ENCODE measurements around the gene RFX7.
A peak's percentile ranks its signal among the peaks of the same experiment; 100 is the strongest.
"Not testable (repeated sequence)": the region's sequence is repeated elsewhere in the genome, so short reads cannot be mapped to it uniquely, and the experiment has no call there.

RFX7 gene

DNA sequence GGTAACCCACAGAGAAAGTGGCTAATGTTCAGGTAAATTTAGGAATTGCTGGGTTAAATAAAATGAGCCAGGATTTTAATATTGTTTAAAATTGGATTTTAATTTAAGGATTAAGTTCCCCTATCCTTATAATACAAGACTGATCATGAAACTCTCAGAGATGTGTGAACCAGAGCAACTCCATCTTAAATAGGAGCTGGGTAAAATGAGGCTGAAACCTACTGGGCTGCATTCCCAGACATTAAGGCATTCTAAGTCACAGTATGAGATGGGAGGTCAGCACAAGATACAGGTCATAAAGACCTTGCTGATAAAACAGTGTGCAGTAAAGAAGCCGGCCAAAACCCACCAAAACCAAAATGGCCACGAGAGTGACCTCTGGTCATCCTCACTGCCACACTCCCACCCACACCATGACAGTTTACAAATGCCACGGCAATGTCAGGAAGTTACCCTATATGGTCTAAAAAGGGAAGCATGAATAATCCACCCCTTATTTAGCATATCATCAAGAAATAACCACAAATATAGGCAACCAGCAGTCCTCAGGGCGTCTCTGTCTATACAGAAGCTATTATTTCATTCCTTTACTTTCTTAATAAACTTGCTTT is 40.3 kb downstream of the RFX7 start:
- not testable (repeated sequence) for DNase-seq

DNA sequence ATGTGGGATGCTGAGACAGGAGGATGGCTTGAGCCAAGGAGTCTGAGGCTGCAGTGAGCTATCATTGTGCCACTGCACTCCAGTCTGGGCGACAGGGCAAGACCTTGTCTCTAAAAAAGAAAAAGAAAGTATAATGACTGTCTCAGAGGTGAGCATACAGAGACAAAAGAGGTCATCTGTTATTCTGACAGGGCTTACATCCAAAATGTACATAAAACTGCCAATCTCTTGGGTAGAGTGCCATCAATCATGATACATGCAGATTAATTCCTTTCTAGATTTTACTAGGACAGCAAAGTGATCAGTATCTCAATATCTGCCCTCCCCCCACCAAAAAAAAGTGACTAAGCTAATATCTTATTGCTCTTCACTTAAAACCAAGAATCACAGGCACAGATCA is 41.0 kb downstream of the RFX7 start:
- DNase-seq: no peak

DNA sequence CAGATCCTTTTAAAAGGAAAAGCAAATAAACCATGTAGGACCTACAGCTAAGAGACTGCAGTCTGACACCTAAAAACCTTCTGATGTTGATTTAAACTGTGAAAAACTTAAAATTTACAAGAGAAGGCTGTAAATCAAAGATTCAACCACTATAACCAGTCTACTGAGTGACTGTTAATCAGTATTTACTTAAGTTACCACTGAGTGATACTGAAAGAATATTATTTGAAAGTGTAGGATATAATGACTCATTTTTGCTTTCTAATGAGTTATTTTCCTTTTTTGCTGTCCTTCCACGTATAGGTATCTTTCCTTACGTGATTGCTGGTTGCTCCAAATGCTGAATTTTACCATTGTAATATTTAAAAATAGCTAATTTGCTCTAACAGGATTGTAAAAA is 44.6 kb downstream of the RFX7 start:
- no peak for DNase-seq

DNA sequence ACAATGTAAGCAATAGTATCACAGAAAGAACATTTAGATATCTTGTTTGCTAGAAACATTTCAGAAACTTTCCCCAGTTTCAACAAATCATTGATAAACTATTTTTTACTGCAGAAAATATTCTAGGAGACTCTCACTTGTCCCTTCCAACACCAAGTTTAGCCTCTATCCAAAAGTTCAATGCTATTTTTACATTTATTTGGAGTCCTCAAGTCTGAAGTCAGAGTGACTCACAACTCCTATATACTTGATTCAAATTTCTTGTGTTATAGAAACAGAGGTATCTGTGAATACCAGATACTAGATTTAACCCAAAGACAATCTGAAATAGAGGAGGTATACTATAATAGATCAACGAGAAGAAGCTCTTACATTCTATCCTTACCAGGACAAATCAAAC is 49.6 kb downstream of the RFX7 start:
- no peak for DNase-seq

DNA sequence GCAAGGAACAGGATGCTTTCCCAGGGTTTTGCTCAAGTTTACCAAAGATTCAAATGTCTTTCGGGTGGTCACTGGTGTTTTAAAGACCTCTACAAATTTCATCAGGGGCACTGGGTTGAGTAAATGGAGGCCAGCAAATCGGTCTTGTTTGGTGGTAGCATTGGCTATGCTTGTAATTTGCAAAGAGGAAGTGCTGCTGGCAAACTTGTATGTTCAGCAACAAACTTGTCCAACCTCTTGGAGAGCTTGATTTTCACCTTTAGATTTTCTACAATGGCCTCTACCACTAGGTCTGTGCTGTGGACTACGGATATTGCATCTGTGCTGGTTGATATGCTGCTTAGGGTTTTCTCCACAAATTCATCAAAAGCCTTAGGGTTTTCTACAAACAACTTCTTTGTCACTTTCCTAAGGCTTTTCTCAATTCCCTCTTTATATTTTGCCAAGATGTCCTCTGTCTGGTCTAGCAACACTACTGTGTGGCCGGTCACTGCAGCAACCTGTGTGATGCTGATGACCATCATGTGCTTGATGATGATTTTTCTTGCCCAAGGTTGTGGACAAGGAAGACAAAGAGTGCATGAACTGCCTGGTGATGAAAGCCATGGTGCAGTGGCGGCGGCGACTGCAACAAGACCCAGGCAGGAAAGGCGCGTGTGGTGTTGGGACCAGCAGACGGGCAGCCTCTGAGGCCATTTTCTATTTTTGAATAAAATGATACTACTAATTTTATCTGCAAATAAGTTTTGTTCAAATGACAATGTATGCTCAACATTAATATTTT is 50.8 kb downstream of the RFX7 start:
- peak in 1 of 2 experiments; percentile 12 for DNase-seq

DNA sequence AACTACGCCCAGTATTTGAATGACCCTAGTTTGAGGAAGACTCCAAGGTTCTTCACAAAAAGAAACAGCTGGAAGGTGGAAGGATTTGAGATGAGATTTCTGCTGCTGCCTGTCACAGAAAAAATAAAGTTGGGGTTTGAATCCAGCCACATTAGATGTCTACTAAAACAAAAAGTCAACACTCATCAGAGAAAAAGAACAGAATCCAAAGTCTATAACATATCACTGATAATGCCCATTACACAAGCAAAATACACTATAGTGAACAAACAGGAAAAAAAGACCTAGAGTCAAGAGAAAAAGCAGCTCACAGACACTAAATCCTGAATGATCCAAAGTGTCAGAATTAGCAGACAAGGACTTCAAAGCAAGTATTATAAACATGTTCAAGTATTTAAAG is 56.0 kb downstream of the RFX7 start:
- DNase-seq: no peak

DNA sequence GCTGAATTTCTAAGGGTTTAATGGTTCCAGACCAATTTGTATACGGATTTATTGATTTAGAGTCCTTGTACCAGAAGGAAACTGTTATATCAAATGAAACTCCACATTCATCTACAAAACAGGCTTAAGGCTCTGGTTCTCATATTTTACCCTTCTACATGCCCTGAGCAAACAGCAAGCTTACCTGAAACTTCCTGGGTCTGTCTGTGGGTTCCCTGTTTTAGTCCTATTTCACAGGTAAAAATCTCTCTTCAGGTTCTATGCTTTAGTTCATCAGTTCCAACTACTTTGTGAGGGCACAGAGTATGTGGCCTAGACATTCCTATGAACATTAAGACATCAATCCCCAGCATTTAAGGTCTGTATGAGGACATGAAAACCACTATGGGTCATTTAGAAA is 57.7 kb downstream of the RFX7 start:
- no peak for DNase-seq

DNA sequence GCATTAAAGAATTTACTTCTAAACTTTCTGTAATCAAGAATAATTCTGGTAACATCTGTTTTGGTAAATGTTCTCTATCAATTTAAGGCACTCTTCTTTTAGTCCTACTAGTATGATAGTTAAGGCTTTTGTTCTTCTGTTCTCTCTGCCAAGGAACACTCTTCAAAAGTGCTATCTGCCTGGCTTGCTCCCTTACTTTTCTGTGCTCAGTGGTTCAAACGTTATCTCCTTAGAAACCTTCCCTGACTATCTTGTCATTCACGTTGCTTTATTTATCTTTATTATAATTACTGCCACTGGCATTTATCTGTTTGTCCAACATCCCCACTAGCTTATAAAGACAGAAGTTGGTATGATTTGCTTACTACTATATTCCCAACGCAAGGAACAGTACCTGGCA is 59.2 kb downstream of the RFX7 start:
- DNase-seq: no peak

DNA sequence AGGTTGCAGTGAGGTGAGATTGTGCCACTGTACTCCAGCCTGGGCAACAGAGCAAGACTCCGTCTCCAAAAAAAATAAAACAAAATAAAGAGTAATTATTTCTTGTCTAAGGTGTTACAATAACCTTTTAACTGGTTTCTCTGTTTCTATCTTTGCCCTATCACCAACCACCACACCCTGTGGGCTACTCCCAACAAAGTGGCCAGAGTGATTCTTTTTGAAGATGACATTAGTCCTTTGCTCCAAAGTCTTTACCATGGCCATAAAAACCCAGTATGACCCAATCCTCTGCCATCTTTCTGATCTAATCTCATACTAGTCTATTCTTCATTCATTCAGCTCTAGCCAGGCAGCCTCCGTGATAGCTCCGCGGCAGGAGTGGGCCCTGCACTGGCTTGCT is 62.8 kb downstream of the RFX7 start:
- no peak for DNase-seq

DNA sequence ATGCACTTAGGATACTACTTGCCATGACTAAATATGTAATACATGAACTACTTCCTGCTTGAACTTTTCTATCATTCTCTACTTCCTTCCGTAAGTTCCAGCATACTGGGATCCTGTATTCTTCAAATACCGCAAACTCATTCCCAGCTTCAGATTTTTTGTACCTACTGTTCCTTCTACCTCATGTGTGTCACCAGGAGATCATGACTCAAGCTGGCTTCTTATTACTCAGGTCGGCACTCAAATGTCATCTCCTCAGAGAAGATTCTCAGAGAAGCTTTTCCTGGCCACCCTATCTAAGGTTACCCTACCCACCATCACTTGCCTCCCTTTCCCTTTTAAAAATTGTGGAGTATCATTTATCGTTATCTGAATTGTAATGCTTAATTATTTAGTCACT is 66.7 kb downstream of the RFX7 start:
- no peak for DNase-seq

DNA sequence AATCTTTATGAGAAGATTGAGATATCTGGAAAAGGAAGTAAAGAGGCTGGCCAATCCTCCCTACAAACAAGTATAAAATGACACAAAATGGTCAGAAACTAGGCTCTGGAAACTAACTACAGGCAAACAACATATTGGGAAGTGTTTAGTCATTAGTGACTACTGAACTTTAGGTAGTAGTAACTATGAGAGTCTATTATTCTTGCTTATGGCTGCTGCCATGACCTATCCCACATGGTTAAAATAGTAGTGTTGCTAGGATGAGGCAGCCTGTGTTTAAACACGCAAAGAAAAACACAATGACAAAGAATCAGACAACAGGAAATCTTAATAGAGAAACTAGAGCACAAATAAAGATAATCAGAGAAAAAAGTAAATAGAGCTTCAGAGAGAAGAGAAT is 67.9 kb downstream of the RFX7 start:
- no peak for DNase-seq

DNA sequence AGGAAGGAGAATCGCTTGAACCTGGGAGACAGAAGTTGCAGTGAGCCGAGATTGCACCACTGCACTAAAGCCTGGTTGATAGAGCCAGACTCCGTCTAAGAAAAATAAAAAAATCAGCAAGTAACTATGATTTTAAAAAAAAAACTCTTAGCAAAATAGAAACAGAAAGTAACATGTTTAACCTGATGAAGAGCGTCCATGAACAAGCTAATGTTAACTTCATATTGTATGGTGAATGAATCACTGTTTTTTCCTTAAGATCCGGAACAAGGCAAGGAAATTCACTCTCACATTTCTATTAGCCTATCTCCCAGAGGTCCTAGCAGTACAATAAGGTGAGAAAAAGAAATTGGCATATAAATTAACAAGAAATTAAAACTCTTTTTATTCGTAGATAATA is 69.0 kb downstream of the RFX7 start:
- DNase-seq: no peak

DNA sequence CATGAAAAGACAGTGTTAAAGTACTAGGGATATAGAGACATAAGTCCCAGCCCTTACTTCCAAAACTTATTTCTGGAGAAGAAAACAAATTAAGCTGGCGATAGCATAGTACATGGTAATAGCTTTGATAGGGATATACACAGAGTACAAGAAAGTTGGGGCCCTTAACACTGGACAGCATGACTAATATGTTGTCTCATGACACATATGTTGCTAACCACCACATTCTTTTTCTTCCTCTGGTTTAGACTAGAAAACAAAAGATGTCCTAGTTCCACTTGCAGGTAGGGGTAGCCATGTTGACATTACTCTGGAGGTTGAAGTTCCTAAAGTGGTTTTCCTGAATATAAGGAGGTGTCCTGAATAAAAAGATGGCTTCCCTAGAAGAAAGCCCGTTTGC is 75.3 kb downstream of the RFX7 start:
- DNase-seq: peak in 1 of 2 experiments; percentile 6

DNA sequence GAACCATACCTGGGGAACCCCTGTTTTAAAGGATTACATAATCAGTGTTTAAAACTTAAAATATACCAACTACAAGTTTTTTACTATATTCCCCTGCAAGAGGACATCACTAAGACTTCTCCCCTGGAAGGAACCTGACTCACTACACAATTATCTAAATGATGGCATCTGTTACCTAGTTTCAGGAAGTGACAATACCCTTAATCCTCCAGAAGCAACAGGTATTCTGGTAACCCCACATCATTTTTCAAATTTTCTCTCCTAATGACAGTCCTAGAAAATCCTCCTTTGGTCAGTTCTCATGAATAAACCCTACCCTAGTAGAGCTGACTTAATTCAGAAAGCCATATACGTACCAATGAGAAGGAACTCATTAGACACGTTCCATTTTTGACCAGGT is 78.4 kb downstream of the RFX7 start:
- no peak for DNase-seq

DNA sequence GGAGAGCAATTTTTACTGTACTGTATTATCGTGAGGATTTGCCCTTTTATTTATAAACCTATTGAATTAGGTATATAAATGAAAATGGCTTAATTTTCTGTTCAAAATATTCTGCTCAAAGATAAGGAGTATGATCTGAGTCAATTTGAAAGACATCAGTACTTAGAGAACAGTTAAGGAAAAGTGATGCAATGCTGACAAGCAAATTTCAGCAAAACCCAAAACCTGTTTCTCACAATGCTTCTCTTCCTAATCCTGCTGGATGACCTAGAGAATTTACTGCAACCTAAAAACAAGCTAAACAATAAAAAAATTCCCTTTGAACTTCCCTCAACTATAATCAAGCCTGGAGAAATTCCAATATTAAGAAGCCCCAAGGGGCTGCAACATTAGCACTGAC is 82.7 kb downstream of the RFX7 start:
- no peak for DNase-seq

DNA sequence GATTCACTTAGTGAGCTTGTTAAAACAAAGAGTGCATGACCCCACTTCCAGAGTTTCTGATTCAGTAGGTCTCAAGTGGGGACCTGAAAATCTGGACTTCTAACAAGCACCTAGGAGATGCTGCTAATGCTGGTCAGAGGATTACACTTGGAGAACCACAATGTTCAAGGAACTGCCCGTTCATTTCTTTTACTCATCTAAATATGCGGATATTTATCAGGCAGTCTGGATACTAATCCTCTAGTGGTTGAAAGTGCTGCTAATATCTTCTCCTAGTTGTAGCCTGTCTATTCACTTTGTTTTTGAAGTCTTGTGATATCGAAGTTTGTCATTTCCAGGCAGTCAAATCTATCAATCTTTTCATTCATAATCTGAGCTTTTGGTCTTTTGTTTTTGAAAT is 86.8 kb downstream of the RFX7 start:
- DNase-seq: no peak

DNA sequence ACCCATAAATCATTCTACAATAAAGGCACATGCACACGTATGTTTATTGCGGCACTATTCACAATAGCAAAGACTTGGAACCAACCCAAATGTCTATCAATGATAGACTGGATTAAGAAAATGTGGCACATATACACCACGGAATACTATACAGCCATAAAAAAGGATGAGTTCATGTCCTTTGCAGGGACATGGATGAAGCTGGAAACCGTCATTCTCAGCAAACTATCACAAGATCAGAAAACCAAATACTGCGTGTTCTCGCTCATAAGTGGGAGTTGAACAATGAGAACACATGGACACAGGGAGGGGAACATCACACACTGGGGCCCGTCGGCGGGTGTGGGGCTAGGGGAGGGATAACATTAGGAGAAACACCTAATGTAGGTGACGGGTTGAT is 88.4 kb downstream of the RFX7 start:
- not testable (repeated sequence) for DNase-seq

DNA sequence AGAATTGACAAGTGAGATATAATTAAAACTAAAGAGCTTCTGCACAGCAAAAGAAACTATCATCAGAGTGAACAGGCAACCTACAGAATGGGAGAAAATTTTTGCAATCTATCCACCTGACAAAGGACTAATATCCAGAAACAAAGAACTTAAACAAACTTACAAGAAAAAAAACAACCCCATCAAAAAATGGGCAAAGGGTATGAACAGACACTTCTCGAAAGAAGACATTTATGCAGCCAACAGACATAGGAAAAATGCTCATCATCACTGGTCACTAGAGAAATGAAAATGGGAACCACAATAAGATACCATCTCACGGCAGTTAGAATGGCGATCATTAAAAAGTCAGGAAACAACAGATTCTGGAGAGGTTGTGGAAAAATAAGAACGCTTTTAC is 88.9 kb downstream of the RFX7 start:
- not testable (repeated sequence) for DNase-seq

DNA sequence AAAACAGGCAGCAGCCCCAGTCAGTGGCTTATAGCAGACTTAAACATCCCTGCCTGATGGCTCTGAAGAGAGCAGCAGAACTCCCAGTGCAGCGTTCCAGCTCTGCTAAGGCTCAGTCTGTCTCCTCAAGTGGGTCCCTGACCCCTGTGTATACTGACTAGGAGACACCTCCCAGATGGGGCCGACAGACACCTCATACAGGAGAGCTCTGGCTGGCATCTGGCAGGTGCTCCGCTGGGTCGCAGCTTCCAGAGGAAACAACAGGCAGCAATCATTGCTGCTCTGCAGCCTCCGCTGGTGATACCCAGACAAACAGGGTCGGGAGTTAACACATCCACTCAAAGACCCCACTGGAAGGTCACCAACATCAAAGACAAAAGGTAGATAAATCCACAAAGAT is 93.5 kb downstream of the RFX7 start:
- no peak for DNase-seq

DNA sequence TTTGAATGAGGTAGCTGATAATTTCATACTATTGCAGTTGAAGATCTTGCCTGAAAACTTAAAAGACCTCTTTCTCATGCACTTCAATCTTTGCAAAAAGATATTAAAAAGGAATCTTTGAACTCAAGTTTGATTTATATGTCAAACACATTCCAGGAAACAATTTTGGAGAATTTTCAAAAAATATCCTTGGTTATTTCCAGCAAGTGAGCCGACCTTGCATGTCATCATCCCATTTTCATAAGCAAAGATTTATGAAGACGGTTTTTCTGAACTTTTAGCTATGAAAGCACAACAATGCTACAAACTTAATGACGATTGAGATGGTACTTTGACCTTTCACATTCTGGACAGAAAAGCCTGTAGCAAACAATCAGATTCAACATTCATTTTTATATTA is 95.6 kb downstream of the RFX7 start:
- no peak for DNase-seq

DNA sequence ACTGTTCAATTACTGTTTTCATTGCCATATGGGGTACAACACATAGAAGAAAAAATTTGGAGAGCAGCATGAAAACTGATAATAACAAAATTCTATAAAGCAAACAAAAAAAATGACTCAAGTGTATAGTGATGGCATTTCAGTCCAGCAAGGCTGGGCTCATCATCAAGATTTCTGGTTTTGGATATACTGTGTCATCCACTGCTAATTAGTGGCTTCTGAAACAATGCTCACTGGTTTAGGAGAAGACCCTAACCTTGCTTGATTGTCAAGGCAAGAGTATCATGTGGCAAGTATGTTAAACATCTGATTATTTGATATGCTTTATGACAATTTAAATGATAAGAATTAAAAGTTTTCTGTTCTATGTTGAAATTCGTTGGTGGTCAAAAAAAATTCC is 96.9 kb downstream of the RFX7 start:
- no peak for DNase-seq

DNA sequence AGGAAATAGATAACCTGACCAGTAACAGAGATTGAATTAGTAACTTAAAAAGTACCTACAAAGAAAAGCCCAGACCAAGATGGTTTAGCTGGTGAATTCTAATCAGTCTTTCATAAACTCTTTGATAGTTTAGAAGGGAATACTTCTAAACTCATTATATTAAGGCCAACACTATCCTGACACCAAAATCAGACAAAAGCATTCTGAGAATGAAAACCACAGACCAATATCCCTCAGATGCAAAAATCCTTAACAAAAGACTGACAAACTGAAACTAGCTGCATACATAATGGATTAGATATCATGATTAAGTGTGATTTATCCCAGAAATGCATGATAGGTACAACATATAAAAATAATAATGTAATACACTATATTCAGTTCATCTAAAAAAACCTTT is 115.6 kb downstream of the RFX7 start:
- no peak for DNase-seq

DNA sequence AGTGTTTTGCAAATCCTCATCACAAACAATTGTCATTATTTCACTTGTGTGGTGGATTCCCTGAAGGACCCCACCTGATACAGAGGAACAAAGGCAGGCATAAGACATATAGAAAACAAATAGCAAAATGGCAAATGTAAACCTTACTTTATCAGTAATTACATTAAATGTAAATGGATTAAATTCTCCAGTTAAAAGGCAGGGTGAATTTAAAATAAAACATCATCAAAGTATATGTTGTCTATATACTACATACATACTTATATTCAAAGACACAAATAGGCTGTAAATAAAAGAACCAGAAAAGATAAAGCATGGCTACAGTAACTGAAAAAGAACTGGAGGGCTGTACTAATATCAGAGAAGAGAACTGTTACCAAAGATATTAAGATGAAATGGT is 117.3 kb downstream of the RFX7 start:
- no peak for DNase-seq

DNA sequence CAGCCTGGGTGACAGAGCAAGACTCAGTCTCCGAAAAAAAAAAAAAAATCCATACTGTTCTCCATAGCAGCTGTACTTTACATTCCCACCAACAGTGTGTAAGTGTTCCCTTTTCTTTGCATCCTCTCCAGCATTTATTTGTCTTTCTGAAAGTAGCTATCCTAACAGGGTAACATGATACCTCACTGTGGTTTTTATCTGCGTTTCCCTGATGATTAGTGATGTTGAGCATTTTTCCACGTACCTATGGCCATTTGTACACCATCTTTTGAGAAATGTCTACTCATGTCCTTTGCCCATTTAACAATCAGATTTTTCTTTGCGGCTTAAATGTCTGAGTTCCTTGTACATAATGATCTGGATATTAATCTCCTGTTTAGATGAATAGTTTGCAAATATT is 119.3 kb downstream of the RFX7 start:
- no peak for DNase-seq

DNA sequence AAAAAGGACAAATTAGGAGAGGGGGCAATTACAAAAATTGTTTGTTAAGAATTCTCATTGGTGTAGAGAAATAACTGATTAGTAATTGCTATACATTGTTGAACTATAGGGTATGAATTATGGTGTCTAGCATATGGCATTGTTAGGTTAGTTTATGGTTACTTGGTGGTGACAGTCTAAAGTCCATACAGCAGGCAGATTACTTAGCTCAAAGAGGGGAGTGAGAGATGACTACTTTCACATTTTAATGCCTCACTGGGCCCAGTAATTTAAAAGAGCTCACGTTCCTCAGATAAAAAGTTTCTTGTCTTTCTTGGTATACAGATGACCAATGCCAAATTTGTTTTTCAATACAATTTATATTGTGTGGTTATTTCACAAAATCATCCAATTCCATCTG is 137.8 kb downstream of the RFX7 start:
- no peak for DNase-seq

Data from Kasumi-1 (cell line).